Measurements from ENCODE around the gene KCTD19.

Gene KCTD19

GRCh38 chr16:67283826-67284555 lies 42.5 kb downstream of the KCTD19 start:
- no peak for DNase-seq (ENCODE audit: low read depth, low spot score)

- DNase-seq (ENCODE audit: low read depth, low spot score) = no peak
Measured at GRCh38 chr16:67283039-67283825, 43.3 kb downstream of the KCTD19 start.

GRCh38 chr16:67282447-67282805 lies 44.1 kb downstream of the KCTD19 start:
- DNase-seq (ENCODE audit: low read depth, low spot score) = no peak

DNA sequence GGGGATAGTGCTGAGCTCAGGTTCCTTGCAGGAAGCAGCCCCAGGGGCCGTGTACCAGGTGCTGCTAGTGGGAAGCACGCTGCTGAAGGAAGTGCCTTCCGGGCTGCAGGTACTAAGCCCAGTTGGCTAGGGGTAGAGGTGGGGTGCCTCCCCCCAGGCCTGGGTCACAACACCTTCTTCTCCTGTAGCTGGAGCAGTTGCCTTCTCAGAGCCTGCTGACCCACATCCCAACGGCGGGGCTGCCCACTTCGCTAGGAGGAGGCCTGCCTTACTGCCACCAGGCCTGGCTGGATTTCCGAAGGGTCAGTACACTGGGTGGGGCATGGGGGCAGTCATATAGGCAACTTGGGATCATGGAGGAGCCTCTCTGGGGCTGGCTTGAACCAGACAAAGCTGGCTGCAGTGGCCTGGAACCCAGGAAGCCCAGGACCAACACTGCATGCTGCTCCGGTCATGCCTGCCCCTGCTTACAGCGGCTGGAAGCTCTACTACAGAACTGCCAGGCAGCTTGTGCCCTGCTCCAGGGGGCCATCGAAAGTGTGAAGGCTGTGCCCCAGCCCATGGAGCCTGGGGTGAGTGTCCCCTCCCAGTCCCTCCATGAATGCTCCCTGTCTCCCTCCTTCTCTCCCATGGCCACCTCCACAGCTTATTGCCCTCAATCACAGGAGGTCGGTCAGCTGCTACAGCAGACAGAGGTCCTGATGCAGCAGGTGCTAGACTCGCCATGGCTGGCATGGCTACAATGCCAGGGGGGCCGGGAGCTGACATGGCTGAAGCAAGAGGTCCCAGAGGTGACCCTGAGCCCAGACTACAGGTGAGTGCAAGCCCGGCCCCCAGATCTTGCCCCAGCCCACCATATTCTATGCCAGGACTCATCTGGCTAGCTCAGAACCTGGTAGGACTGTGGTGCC lies 44.8 kb downstream of the KCTD19 start:
- no peak for DNase-seq (ENCODE audit: low read depth, low spot score)

DNA sequence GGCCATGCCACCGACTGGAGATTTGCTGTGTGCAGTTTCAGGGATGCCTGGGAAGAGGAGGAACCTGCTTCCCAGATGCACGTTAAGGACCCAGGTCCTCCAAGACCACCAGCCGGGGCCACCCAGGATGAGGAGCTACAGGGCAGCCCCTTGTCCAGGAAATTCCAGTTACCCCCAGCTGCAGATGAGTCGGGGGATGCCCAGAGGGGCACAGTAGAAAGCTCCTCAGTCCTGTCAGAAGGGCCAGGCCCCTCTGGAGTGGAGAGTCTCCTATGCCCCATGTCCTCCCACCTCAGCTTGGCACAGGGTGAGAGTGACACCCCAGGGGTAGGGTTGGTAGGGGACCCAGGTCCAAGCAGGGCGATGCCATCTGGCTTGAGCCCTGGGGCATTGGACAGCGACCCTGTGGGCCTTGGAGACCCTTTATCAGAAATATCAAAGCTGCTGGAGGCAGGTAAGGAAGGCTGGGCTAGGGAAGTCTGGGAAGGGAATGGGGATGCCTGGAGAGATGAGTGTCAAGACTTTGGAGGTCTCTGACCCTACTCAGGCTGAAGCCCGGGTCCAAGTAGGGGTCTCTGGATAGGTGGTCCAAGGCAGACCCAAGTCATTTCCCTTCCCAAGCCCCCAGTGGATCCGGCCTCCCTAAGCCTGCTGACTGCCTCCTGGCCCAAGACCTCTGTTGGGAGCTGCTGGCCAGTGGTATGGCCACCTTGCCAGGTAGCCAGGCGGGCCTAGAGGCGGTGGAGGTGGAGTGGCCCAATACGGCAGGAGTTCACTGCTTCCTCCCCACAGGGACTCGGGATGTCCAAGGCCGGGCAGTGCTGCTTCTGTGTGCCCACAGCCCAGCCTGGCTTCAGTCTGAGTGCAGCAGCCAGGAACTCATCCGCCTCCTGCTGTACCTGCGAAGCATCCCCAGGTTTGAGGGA lies 46.2 kb downstream of the KCTD19 start:
- DNase-seq (ENCODE audit: low read depth, low spot score) = no peak

DNA sequence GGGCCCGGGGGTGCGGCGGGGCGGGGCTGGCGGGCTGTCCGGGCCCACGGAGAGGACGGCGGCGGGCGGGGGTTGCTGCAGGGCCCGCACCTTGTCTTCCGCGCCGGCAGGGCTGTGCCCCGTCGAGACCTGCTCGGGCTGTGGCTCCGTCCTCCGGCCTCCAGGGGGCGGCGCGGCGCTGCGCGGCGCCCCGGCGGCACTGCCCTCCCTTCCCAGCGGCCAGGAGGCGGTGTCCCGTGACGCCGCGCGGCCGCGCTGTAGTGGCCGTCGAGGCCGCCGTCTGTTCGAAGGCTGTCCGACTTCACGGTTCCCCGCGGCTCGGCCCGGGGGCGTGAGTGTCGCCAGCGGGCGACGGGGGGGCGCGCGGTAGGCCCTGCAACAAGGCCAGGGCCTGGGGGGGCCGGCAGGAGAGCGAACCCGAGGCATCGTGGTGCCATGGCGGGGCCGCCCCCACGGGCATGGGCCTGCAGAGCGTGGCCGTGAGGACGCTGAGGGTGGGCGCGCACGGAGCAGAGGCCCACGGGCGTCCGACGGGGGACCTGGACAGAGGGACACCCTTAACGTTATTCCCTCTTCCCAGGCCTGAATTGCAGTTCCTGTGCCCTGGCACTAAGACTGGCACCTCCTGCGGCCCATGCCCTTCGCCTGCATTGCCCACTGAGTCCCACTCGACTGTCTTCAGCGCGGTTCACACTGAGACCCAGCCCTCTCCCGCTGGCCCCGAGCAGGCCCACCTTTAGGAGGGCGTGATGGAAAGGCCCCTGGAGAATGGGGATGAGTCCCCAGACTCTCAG lies 47.0 kb downstream of the KCTD19 start, which contains the start of gene PLEKHG4:
PLEKHG4 (plus strand) TSS at position 237 of the 794 bp plus-strand sequence; CDS start at position 750, 513 bp downstream.
- no peak for DNase-seq (ENCODE audit: low read depth, low spot score)

DNA sequence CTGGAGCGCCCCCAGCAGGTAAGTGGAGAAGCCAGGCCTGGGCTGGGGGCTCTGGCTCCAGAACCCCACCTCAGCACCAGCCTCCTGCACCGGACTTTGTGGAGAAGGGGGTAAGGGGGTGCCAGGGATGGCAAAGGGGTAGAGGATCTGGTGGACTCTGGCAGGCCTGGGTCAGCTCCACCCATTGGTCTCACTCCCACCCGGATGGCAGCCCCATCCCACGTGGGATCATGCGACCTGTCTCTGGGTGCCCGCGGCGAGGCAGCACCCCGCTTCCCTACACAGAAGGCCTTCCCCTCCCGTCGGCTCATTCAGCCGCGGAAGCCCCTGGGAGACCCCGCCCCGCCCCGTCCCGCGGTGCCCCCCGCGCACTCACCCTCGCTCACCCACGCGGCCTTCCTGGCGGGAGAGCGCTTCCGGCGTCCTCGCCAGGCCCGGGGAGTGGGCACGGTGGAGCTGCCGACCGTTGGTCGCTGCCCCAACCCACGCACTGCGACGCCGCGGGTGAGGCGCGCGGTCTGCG lies 47.7 kb downstream of the KCTD19 start:
- no peak for DNase-seq (ENCODE audit: low read depth, low spot score)

GRCh38 chr16:67277999-67278772 lies 48.4 kb downstream of the KCTD19 start:
- DNase-seq (ENCODE audit: low read depth, low spot score) = no peak

GRCh38 chr16:67277294-67277998 lies 49.1 kb downstream of the KCTD19 start:
- peak; percentile 85 for DNase-seq (ENCODE audit: low read depth, low spot score)

DNA sequence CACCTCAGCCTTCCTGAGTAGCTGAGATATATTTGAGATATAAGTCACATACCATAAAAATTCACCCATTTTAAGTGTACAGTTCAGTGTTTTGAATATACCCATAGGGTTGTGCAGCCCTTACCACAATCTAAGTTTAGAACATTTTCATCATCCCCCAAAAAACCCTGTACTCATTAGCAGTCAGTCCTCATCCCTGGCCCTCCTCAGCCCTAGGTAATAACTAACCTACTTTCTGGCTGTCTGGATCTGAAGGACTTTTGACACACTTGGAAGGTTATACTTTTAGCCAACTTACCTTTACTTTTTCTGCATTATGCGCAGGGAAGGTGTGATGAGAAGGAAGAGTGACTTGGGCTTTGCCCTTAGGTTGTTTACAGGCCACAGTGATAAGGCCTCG lies 51.2 kb downstream of the KCTD19 start:
- no peak for DNase-seq (ENCODE audit: low read depth, low spot score)

- no peak for DNase-seq (ENCODE audit: low read depth, low spot score)
Measured at GRCh38 chr16:67271446-67271845, 55.1 kb downstream of the KCTD19 start.

DNA sequence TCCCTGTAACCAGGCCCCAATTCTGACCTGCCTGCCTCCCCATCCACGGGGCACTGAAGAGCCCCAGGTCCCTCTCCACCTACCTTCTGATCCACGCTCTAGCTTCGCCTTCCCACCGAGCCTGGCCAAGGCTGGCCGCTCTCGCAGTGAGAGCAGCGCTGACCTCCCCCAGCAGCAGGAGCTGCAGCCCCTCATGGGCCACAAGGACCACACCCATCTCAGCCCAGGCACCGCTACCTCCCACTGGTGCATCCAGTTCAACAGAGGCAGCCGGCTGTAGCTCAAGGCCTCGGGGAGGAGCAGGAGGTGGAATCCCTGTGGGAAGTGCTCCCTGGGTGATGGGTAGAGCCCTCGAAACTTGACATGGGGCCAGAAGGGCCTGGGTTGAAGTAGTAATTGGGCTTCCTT lies 55.6 kb downstream of the KCTD19 start:
- no peak for DNase-seq (ENCODE audit: low read depth, low spot score)

GRCh38 chr16:67269766-67270165 lies 56.8 kb downstream of the KCTD19 start:
- DNase-seq (ENCODE audit: low read depth, low spot score) = no peak

- DNase-seq (ENCODE audit: low read depth, low spot score) = no peak
Measured at GRCh38 chr16:67268136-67268579, 58.4 kb downstream of the KCTD19 start.

DNA sequence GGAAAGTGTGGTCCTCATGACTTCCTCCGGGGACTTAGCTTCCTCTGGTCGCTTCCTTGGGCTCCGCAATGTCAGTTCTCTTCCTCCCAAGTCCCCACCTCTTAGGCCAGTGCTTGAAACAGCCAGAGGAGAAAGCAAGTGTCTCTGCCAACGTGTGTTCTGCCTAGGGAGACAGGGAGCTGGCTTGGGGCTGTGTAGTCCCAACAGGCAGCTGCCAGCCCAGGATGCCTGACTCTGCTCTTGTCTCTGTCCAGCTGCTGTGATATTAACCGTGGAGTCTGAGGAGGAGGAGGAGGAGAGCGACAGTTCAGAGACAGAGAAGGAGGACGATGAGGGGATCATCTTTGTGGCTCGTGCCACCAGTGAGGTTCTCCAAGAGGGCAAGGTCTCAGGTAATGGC lies 60.7 kb downstream of the KCTD19 start:
- DNase-seq (ENCODE audit: low read depth, low spot score) = no peak

- DNase-seq (ENCODE audit: low read depth, low spot score) = no peak
Measured at GRCh38 chr16:67264866-67265265, 61.7 kb downstream of the KCTD19 start.

- DNase-seq (ENCODE audit: low read depth, low spot score) = no peak
Measured at GRCh38 chr16:67264277-67264676, 62.3 kb downstream of the KCTD19 start.

DNA sequence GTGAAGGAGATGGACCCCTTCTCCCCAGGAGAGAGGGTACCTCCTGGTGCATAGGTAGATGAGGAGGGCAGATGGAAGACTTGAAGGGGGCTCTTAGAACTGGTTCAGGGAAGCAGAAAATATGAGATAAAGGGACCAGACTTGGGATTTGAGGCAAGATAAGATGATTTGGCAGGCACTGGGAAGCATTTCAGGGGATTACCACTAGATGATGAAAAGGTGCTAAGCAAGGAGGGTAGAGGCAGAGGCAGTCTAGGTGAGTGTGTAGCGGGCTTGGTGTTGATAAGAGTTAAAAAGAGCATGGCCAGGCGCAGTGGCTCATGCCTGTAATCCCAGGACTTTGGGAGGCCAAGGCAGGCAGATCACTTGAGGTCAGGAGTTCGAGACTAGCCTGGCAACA lies 63.3 kb downstream of the KCTD19 start:
- no peak for DNase-seq (ENCODE audit: low read depth, low spot score)
